CD14-positive monocyte (primary cell): ENCODE data around the gene TMEM91. TPM values are rescaled to one million over a fixed set of nuclear protein-coding genes. Genes with fewer than 3 reads are reported as not detected.

Experiments used
- DNase-seq, 3 donors: peaks; one replicate each; pipeline ENCODE4 v3.0.0-alpha.2; 2011 to 2022
- H2AFZ ChIP-seq: 2 replicates; pipeline ENCODE4 v1.6.0; 2012; ENCODE audit warnings: mild to moderate bottlenecking, low read depth, low read length, inconsistent platforms; ENCODE audit not compliant: insufficient read depth, poor library complexity, severe bottlenecking
- H3K27ac ChIP-seq, 2 donors: 1 replicate in 1 of 2; 2 replicates in 1 of 2; pipeline ENCODE4 v1.5.1; 2012 to 2013; ENCODE audit warnings: low read length in 2 of 2, control low read depth in 1 of 2, inconsistent platforms in 1 of 2, low read depth in 1 of 2, mild to moderate bottlenecking in 1 of 2
- H3K27me3 ChIP-seq, 2 donors: one replicate each; pipeline versions ENCODE4 v1.6.0 to v1.6.1; 2011 to 2013; ENCODE audit warnings: low read length in 2 of 2; ENCODE audit not compliant: control insufficient read depth in 2 of 2, insufficient read depth in 2 of 2
- H3K36me3 ChIP-seq, 2 donors: replicated peaks in 1 of 2; 1 replicate in 1 of 2; 2 replicates in 1 of 2; pipeline versions ENCODE4 v1.5.1 to v1.6.1; 2012 to 2013; ENCODE audit warnings: low read length in 2 of 2, control low read depth in 1 of 2, inconsistent platforms in 1 of 2, mild to moderate bottlenecking in 1 of 2; ENCODE audit not compliant: insufficient read depth in 2 of 2, control insufficient read depth in 1 of 2
- H3K4me1 ChIP-seq, 2 donors: 1 replicate in 1 of 2; 2 replicates in 1 of 2; pipeline versions ENCODE4 v1.5.1 to v1.6.1; 2012 to 2013; ENCODE audit warnings: low read length in 2 of 2, control low read depth in 1 of 2, inconsistent platforms in 1 of 2, mild to moderate bottlenecking in 1 of 2, moderate library complexity in 1 of 2; ENCODE audit not compliant: insufficient read depth in 2 of 2, control insufficient read depth in 1 of 2
- H3K4me2 ChIP-seq: replicated peaks from 2 replicates; pipeline ENCODE3; 2012; ENCODE audit warnings: low read length, moderate library complexity, mild to moderate bottlenecking; ENCODE audit not compliant: poor library complexity, severe bottlenecking; ENCODE audit errors: extremely low read depth
- H3K4me3 ChIP-seq, 3 experiments: fragments of 200-600 bp in 1 of 3; sonication (generic) in 1 of 3; replicated peaks in 1 of 3; 1 replicate in 2 of 3; 2 replicates in 1 of 3; pipeline ENCODE4 v1.5.1; 2011 to 2013; ENCODE audit warnings: low read length in 3 of 3, mild to moderate bottlenecking in 3 of 3, control low read depth in 2 of 3, low read depth in 2 of 3, inconsistent platforms in 1 of 3, moderate library complexity in 1 of 3
- H3K79me2 ChIP-seq: 2 replicates; pipeline ENCODE4 v1.6.0; 2012; ENCODE audit warnings: mild to moderate bottlenecking, control low read depth, inconsistent platforms, low read length, moderate library complexity; ENCODE audit not compliant: insufficient read depth
- H3K9ac ChIP-seq: 2 replicates; pipeline ENCODE4 v1.6.0; 2017; ENCODE audit warnings: low read length, mild to moderate bottlenecking; ENCODE audit not compliant: insufficient read depth, poor library complexity, severe bottlenecking
- H3K9me3 ChIP-seq, 2 donors: replicated peaks in 1 of 2; 1 replicate in 1 of 2; 2 replicates in 1 of 2; pipeline versions ENCODE4 v1.5.1 to v1.6.1; 2012 to 2013; ENCODE audit warnings: low read length in 2 of 2, control low read depth in 1 of 2; ENCODE audit not compliant: control insufficient read depth in 1 of 2, insufficient read depth in 1 of 2
- H4K20me1 ChIP-seq: 2 replicates; pipeline ENCODE4 v1.6.0; 2012; ENCODE audit warnings: mild to moderate bottlenecking, low read length, control low read depth, moderate library complexity; ENCODE audit not compliant: insufficient read depth
- H3K27ac Mint-ChIP-seq, 7 donors: one replicate each; pipeline ENCODE4 v1.8.0; 2020; ENCODE audit warnings: mild to moderate bottlenecking in 7 of 7, mixed read lengths in 7 of 7, moderate library complexity in 6 of 7, inconsistent platforms in 2 of 7
- H3K27me3 Mint-ChIP-seq, 3 donors: one replicate each; pipeline ENCODE4 v1.8.0; 2021 to 2022; ENCODE audit warnings: low read depth in 3 of 3, mild to moderate bottlenecking in 3 of 3, mixed read lengths in 3 of 3, moderate library complexity in 3 of 3, inconsistent platforms in 1 of 3
- H3K36me3 Mint-ChIP-seq, 2 donors: one replicate each; pipeline ENCODE4 v1.8.0; 2020; ENCODE audit warnings: mixed read lengths in 2 of 2, inconsistent platforms in 1 of 2, mild to moderate bottlenecking in 1 of 2
- H3K4me1 Mint-ChIP-seq: one replicate; pipeline ENCODE4 v1.8.0; 2020; ENCODE audit warnings: mild to moderate bottlenecking, mixed read lengths
- H3K4me3 Mint-ChIP-seq, 2 donors: one replicate each; pipeline ENCODE4 v1.8.0; 2020; ENCODE audit warnings: mild to moderate bottlenecking in 2 of 2, mixed read lengths in 2 of 2, moderate library complexity in 1 of 2
- H3K9me3 Mint-ChIP-seq, 7 donors: one replicate each; pipeline ENCODE4 v1.8.0; 2020 to 2022; ENCODE audit warnings: mixed read lengths in 7 of 7, mild to moderate bottlenecking in 6 of 7, moderate library complexity in 6 of 7, inconsistent platforms in 2 of 7
- WGBS: methylation state at CpG from one replicate; pipeline ENCODE4 v1.1.5; 2013; ENCODE audit warnings: missing lambda C conversion rate; ENCODE audit not compliant: insufficient coverage; 5-methylcytosine and 5-hydroxymethylcytosine counted together
- intact Hi-C, 2 donors: fragments of 100-400 bp; cut with micrococcal nuclease; formaldehyde crosslinking; loops; one replicate each; pipeline versions ENCODE4 v1.15.0 to v1.15.1; 2023
- polyA plus RNA-seq, 3 donors: library from polyadenylated mRNA; depleted of rRNA in 1 of 3; unstranded in 2 of 3; stranded (reverse) in 1 of 3; fragments of 300-500 nt in 2 of 3; fragments of >200 nt in 1 of 3; fragmentation: Illumina TruSeq in 2 of 3; gene quantifications; 1 replicate in 2 of 3; 2 replicates in 1 of 3; pipeline ENCODE4 v1.2.3, GENCODE V29; 2012 to 2021
- TF ChIP-seq, protein P1 (sequence below): fragments of 200-600 bp; IDR thresholded peaks from one replicate; pipeline ENCODE4 v1.8.0; 2022; ENCODE audit warnings: antibody characterized with exemption, mild to moderate bottlenecking

Gene TMEM91
- polyA plus RNA-seq, 3 donors = 29.1 to 103 (median 34.9) TPM

DNA sequence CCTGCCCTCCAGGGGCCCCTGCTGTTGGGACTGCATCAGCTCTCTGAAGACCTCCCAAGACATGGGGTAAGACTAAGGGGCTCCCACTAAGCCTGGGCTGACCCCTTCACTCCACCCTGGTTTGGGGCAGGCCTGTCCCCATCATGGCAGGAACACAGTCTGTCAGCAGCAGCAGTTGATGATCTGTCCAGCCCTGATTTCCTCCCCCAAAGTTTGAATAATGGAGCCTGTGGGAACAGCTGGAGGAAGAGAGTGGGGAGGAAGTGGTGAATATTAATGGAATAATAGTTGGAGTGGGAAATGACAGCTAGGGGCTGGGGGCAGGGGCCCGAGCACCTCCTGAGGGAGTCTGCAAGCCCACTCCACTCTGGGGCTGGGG, 52.1 kb downstream of the TMEM91 start:
- Histone ChIP-seq H3K27ac (peak overlapping the region; percentile 73 to 77), H3K4me2 (peak overlapping the region; percentile 87), H3K4me3 (peak overlapping the region; percentile 61 to 85 (median 75)), H3K79me2 (peaks cover 69% of the 10 kb centered on the region), H3K9ac (peak overlapping the region; percentile 71), H3K36me3 (peaks cover 37 to 41% of the 10 kb centered on the region in 2 donors), H3K4me1 (peaks cover 60 to 67% of the 10 kb centered on the region in 2 donors), H2AFZ (no peak overlapping the region), H3K9me3 (no peaks in the 10 kb centered on the region), H3K27me3 (no peaks in the 10 kb centered on the region), H4K20me1 (peaks cover 34% of the 10 kb centered on the region)
- intact Hi-C loops = loop anchor here in 1 of 2 donors (10.0 kb wide), 1 partner anchor 54 kb away; the partner anchor contains the start of gene TMEM91
- no peaks in the 10 kb centered on the region for H3K9me3 Mint-ChIP-seq
- H3K36me3 Mint-ChIP-seq = peaks cover 34 to 55% of the 10 kb centered on the region in 2 donors
- 0% methylated on average over 1 of the region's 1 CpG for WGBS
- peaks cover 56% of the 10 kb centered on the region for H3K4me1 Mint-ChIP-seq
- DNase-seq = no peak
- peaks cover 0 to 1% (median 0%) of the 10 kb centered on the region in 3 donors for H3K27me3 Mint-ChIP-seq
- H3K4me3 Mint-ChIP-seq = peak overlapping the region; percentile 94 to 98
- peak overlapping the region in 6 of 7 donors; percentile 39 to 97 (median 90) for H3K27ac Mint-ChIP-seq
- TF ChIP-seq, protein P1, sequence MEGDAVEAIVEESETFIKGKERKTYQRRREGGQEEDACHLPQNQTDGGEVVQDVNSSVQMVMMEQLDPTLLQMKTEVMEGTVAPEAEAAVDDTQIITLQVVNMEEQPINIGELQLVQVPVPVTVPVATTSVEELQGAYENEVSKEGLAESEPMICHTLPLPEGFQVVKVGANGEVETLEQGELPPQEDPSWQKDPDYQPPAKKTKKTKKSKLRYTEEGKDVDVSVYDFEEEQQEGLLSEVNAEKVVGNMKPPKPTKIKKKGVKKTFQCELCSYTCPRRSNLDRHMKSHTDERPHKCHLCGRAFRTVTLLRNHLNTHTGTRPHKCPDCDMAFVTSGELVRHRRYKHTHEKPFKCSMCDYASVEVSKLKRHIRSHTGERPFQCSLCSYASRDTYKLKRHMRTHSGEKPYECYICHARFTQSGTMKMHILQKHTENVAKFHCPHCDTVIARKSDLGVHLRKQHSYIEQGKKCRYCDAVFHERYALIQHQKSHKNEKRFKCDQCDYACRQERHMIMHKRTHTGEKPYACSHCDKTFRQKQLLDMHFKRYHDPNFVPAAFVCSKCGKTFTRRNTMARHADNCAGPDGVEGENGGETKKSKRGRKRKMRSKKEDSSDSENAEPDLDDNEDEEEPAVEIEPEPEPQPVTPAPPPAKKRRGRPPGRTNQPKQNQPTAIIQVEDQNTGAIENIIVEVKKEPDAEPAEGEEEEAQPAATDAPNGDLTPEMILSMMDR = no peak

DNA sequence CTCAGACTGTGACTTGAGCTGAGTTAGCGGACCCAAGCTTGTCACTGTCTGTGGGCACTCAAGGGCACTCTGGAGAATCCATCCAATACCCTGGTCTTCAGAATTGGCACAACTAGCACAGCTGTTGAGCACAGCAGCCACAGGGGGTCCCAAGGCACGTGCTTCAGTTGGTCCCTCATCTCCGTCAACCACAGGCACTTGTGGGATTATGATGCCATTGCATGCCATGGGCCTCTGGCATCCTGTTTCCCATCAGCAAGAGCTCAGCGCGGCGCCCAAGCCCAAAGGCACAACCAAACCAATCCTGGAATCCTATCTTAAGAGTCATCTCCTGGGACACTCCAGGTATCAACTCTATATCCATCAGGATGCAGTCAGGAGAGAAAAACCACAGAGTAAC, 54.6 kb downstream of the TMEM91 start:
- Histone ChIP-seq H3K27me3 (no peaks in the 10 kb centered on the region), H3K4me1 (peaks cover 49 to 55% of the 10 kb centered on the region in 2 donors), H3K9me3 (no peaks in the 10 kb centered on the region), H3K4me2 (no peak overlapping the region), H3K36me3 (peaks cover 14 to 22% of the 10 kb centered on the region in 2 donors), H3K4me3 (no peak overlapping the region), H3K79me2 (peaks cover 45% of the 10 kb centered on the region), H3K27ac (no peak overlapping the region), H2AFZ (no peak overlapping the region), H4K20me1 (peaks cover 13% of the 10 kb centered on the region), H3K9ac (no peak overlapping the region)
- Mint-ChIP-seq H3K9me3 (no peaks in the 10 kb centered on the region), H3K27ac (peak overlapping the region in 3 of 7 donors; percentile 11 to 85 (median 15)), H3K4me1 (peaks cover 47% of the 10 kb centered on the region), H3K36me3 (peaks cover 27 to 44% of the 10 kb centered on the region in 2 donors), H3K4me3 (no peak overlapping the region), H3K27me3 (peaks cover 0 to 1% (median 0%) of the 10 kb centered on the region in 3 donors)
- intact Hi-C loops = loop anchor here (5.0 to 10.0 kb wide), 2 partner anchors 34 to 166 kb away; partner anchors contain the start of genes BCKDHA (in 1 of the 2), EXOSC5 (in 1 of the 2) and HNRNPUL1 (in 1 of the 2)
- WGBS = 53% methylated on average over 3 of the region's 6 CpGs
- TF ChIP-seq, protein P1 = no peak
- DNase-seq = no peak
